Measurements from ENCODE around the gene FAM222A.

DNA sequence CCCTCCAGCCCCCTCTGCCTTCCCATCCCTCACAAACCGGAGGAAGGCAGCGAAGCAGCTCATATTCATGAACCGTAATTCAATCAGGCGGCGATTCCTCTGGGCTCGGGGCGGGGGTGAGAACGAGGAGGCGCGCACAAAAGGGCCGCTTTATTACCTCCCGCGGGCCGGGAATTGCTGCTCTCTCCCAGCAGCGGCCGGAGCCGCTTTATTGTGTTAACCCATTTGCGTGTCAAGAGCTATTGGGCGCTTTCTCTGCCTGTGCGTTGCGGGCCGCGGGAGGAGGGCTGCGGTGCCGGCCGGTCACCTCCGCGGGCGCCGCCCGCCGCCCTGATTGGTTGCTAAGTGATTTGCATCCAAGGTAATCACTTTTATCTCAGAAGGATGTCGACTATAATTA lies 4.8 kb downstream of the FAM222A start:
- TF ChIP-seq EZH2 (IDR thresholded peaks at IDR 0.05), result no peak
- TF ChIP-seq POLR2AphosphoS5 (IDR thresholded peaks at IDR 0.05; ENCODE audit: borderline replicate concordance, low read depth, low read length), result no peak
